SK-N-MC (cell line): ENCODE data around the gene ARRDC3.
"Not testable (repeated sequence)": the region's sequence is repeated elsewhere in the genome, so short reads cannot be mapped to it uniquely, and the experiment has no call there.

Source experiments
- DNase-seq: peaks from one replicate; pipeline ENCODE4 v3.0.0-alpha.2; 2011; ENCODE audit warnings: low read depth, low spot score
- H3K27ac ChIP-seq: fragments of 200-600 bp; sonication (generic); 2 replicates; pipeline ENCODE4 v1.5.1; 2016; ENCODE audit warnings: mixed run types
- H3K36me3 ChIP-seq: fragments of 200-600 bp; sonication (generic); 2 replicates; pipeline ENCODE4 v1.6.1; 2017; ENCODE audit warnings: antibody characterized with exemption, low read length, mixed read lengths; ENCODE audit not compliant: insufficient read depth
- H3K4me3 ChIP-seq: fragments of 200-600 bp; sonication (generic); 2 replicates; pipeline ENCODE4 v1.5.1; 2016
- H3K9ac ChIP-seq: fragments of 200-600 bp; sonication (generic); 2 replicates; pipeline ENCODE4 v1.8.0; 2017; ENCODE audit warnings: mixed run types, mixed read lengths; ENCODE audit not compliant: insufficient read length
- H3K9me3 ChIP-seq: fragments of 200-600 bp; sonication (generic); 2 replicates; pipeline ENCODE4 v1.6.1; 2017; ENCODE audit warnings: low read depth, mild to moderate bottlenecking, antibody characterized with exemption, low read length, moderate library complexity, mixed read lengths
- EZH2 ChIP-seq: fragments of 200-600 bp; sonication (generic); IDR thresholded peaks from one replicate; pipeline ENCODE4 v1.6.1; 2017; ENCODE audit warnings: antibody characterized with exemption
- FOXP2 ChIP-seq: optimal IDR thresholded peaks from 2 replicates; pipeline ENCODE3; 2011; ENCODE audit warnings: mild to moderate bottlenecking, moderate library complexity; ENCODE audit not compliant: insufficient read depth; ENCODE audit errors: extremely low read length, control extremely low read depth
- POLR2AphosphoS5 ChIP-seq: IDR thresholded peaks from 2 replicates; pipeline ENCODE4 v1.6.1; 2012; ENCODE audit warnings: mild to moderate bottlenecking, low read depth, low read length, borderline replicate concordance

Gene ARRDC3

DNA sequence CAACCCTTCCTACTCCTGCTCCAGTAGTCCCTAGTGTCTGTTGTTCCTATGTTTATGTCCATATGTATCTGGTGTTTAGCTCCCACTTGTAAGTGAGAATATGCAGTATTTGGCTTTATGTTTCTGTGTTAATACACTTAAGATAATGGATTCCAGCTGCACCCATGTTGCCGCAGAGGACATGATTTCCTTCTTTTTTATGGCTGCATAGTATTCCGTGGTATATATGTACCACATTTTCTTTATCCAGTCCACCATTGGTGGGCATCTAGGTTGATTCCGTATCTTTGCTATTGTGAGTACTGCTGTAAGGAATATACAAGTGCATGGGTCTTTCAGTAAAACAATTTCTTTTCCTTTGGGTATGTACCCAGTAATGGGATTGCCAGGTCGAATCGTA, 5.2 kb upstream of the ARRDC3 start:
- H3K27ac ChIP-seq = no peak overlapping the region
- H3K36me3 ChIP-seq = no peaks in the 10 kb centered on the region
- no peak overlapping the region for H3K4me3 ChIP-seq
- H3K9me3 ChIP-seq = no peaks in the 10 kb centered on the region
- no peak overlapping the region for H3K9ac ChIP-seq
- TF ChIP-seq FOXP2 (no peak), EZH2 (no peak), POLR2AphosphoS5 (no peak)
- DNase-seq = no peak

DNA sequence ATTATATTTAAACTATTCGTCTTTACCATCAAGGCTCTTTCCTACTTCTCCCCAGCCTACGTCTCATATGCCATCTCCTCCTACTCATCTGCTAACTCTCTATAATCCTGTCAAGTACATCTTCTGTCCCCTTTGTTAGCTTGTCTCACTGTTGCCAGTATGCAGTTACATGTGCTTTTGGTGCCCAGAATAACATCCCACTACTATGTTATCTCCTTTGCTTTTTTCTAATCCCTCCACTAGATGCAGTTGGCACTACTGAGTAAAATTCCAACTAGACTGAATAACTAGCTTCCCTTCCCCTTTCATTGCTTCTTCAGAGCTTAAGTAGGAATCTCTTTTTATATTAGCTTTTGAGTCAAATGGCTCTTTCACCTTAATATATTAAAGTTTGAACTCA, 3.0 kb upstream of the ARRDC3 start:
- no peak for DNase-seq
- 0 out of 2 replicates have a peak overlapping the region, but pooled peaks have one; percentile 20 for H3K27ac ChIP-seq
- no peak overlapping the region for H3K4me3 ChIP-seq
- no peak overlapping the region for H3K9ac ChIP-seq
- TF ChIP-seq POLR2AphosphoS5 (no peak), FOXP2 (no peak), EZH2 (no peak)
- no peaks in the 10 kb centered on the region for H3K9me3 ChIP-seq
- H3K36me3 ChIP-seq = no peaks in the 10 kb centered on the region

GRCh38 chr5:91385596-91385995, 2.5 kb upstream of the ARRDC3 start:
- not testable (repeated sequence) for H3K9me3 ChIP-seq, H3K36me3 ChIP-seq

GRCh38 chr5:91384671-91385430, 1.7 kb upstream of the ARRDC3 start:
- H3K9me3 ChIP-seq = no peaks in the 10 kb centered on the region
- H3K9ac ChIP-seq = peak overlapping the region; percentile 60
- TF ChIP-seq FOXP2 = no peak
- TF ChIP-seq POLR2AphosphoS5 = 0 out of 2 replicates have a peak, but pooled peaks have one; percentile 19
- H3K36me3 ChIP-seq = no peaks in the 10 kb centered on the region
- H3K27ac ChIP-seq = peak overlapping the region; percentile 77
- peak overlapping the region; percentile 86 for H3K4me3 ChIP-seq
- DNase-seq = peak; percentile 97

More at GRCh38 chr5:91385596-91385995, 2.5 kb upstream of the ARRDC3 start:
- not testable (repeated sequence) for H3K9ac ChIP-seq, H3K4me3 ChIP-seq, DNase-seq
- 0 out of 2 replicates have a peak overlapping the region, but pooled peaks have one; percentile 20 for H3K27ac ChIP-seq

GRCh38 chr5:91383956-91384300, 811 bp upstream of the ARRDC3 start:
- Histone ChIP-seq H3K4me3 (peak overlapping the region; percentile 86), H3K36me3 (peaks cover under 1% of the 10 kb centered on the region; the same call in 1 of the 2 replicates), H3K9ac (peak overlapping the region; percentile 60), H3K27ac (peak overlapping the region; percentile 77), H3K9me3 (no peaks in the 10 kb centered on the region)
- no peak for DNase-seq
- no peak for TF ChIP-seq EZH2
- no peak; the same call in 1 of the 2 replicates for TF ChIP-seq POLR2AphosphoS5
- TF ChIP-seq FOXP2 = no peak

- no peak for DNase-seq
- TF ChIP-seq FOXP2 (no peak), EZH2 (no peak), POLR2AphosphoS5 (no peak)
- Histone ChIP-seq H3K9me3 (no peaks in the 10 kb centered on the region), H3K9ac (peak overlapping the region; percentile 91), H3K36me3 (peaks cover 14% of the 10 kb centered on the region), H3K27ac (peak overlapping the region; percentile 93), H3K4me3 (peak overlapping the region; percentile 86)
Measured at GRCh38 chr5:91382530-91383026, 539 bp downstream of the ARRDC3 start.

GRCh38 chr5:91381774-91382359, 1.2 kb downstream of the ARRDC3 start:
- Histone ChIP-seq H3K36me3 (peaks cover 21% of the 10 kb centered on the region), H3K9me3 (no peaks in the 10 kb centered on the region), H3K4me3 (peak overlapping the region; percentile 86), H3K27ac (peak overlapping the region; percentile 93), H3K9ac (peak overlapping the region; percentile 91)
- no peak for TF ChIP-seq FOXP2
- TF ChIP-seq POLR2AphosphoS5 = peak; percentile 69
- TF ChIP-seq EZH2 = no peak
- no peak for DNase-seq

DNA sequence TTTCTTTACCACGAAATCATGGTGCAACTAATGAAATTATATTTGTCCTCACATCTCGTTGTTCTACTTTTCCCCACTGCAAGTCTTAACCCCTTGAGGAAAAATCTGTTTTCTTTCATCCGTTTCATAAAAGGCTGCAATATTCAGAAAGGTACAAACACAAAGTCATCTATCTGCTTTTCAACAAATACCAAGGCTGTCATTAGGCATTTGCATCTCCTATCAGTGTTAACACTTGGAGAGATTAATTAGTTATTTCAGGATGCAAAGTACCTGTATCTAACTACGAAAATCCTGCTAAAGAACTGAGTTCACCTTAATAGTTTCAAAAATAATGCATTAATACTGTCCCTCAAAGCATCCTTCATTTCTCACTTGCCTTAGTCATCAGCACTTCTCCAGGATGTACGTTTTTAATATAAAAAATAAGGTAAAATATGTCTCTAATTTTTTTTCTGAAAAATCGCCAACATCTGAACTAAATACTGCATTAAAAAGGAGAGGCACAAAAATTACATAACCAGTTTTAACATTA, 1.8 kb downstream of the ARRDC3 start:
- no peak for DNase-seq
- Histone ChIP-seq H3K9ac (peak overlapping the region; percentile 91), H3K9me3 (no peaks in the 10 kb centered on the region), H3K27ac (peak overlapping the region; percentile 93), H3K4me3 (peak overlapping the region; percentile 86), H3K36me3 (peaks cover 26% of the 10 kb centered on the region)
- TF ChIP-seq FOXP2 = no peak
- TF ChIP-seq POLR2AphosphoS5 = no peak
- no peak for TF ChIP-seq EZH2
